HG02588 (cell line): Measurements from ENCODE around the gene NDUFS7.
A peak's percentile ranks its signal among the peaks of the same experiment; 100 is the strongest.

ENCODE experiments used
- ATAC-seq: cut with Tn5 transposase; IDR thresholded peaks from one replicate; pipeline ENCODE4 v1.9.1; 2021; ENCODE audit warnings: mild to moderate bottlenecking, moderate library complexity; ENCODE audit not compliant: unreplicated experiment

The NDUFS7 gene

DNA sequence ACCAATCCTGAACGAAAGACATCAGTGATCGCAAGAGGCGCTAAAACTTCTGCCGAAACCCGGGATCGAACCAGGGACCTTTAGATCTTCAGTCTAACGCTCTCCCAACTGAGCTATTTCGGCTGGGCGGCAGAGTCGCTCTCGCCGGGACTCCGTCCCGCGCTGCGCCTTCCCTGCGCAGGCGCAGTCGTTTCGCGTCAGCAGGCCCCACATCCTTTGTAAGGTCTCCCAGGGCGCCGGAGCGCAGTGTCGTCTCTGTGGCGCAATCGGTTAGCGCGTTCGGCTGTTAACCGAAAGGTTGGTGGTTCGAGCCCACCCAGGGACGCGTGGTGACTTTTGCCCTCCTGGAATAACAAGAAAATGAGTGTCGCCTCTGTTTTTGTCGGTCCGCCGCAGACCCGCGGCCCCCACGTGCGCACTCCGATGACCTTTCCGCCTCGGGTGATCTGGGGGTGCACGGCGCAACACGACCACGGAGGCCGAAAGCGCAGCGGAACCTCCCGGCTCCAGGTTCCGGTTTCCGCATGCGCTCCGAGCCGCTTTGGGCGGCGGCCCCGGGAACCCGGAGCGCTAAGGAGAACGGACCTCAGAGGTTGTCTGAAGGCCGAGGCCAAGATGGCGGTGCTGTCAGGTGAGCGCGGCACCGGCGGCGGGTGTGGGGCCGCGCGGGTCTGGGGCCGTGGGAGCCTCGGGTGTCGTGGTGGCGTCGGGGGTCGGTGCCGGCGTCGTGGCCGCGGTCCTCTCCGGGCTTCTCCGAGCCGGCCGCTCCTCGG, at the start of gene NDUFS7:
NDUFS7 (plus strand) TSS at position 596 of the 773 bp plus-strand sequence; CDS start at position 616, 20 bp downstream.
- ATAC-seq = peak; percentile 64

DNA sequence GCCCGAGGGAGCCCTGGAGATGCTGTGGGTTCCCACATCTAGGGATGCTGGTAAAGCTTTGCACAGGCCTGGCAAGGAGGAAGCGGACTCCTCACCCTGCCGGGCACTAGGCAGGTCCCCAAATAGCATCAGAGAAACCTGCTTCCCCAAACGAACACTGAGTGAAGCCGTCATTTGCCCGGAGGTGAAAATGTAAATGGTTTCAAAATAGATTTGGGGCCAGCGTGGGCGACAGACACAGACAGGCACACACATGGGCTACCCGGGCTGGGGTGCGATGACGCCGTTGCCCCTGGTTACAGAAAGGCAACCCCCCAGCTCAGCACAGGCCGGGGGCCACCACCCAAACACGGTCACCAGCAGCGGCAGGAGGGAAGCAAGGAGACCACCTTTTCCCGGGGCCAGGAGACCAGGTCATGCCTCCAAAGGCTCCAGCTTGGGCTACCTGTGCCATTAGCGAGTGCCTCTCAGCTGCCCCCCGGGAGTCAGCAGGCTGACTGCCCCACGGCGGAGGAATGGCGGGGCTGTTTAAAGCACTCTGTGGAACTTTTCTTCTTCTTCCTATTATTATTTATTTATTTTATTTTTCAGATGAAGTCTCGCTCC, 47.5 kb upstream of the NDUFS7 start:
- ATAC-seq = no peak

DNA sequence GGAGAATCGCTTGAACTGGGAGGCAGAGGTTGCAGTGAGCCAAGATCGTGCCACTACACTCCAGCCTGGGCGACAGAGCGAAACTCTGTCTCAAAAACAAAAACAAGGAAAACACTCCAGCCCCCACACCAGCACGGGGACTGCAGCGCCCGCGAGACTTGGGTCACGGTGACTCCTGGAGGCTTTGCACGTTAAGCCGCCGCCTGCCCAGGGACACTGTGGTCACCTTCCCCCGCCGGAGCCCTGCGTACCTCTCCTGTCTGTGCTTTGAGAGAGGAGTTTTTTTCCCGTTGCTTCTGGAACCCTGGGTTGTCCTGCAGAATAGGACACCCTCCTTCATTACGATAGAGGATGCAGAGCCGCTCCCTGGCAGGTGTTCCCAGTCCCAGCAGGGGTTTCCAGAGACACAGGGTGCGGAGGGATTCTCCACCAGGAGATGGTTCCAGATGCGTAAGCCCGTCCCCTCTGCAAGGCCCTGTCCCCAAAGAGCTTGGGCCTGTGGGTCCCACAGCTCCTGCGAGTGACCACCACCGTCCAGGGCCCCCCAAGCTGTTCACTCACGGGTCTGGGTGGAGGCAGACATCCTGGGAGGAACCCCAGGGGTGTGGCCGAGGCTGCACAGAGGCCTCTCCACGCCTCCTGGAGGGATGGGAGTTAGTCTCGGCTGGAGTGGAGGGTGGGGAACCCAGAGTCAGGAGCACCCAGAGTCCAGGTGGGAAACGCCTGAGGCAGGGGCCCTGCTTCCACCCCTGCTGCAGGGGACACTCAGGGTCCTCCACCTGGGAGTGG, 42.8 kb upstream of the NDUFS7 start:
- ATAC-seq = no peak

DNA sequence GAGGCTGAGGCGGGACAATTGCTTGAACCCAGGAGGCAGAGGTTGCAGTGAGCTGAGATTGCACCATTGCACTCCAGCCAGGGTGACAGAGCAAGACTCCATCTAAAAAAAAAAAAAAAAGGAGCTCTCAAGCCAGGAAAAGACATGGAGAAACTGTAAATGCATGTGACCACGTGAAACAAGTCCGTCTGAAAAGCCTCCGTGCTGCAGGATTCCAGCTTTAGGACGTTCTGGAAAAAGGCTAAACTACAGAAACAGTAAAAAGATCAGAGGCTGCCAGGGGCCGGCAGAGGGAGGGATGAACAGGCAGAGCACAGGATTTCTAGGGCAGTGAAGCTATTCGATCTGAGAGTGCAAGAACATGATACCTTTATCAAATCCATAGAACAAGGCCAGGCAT, 40.7 kb upstream of the NDUFS7 start:
- no peak for ATAC-seq

DNA sequence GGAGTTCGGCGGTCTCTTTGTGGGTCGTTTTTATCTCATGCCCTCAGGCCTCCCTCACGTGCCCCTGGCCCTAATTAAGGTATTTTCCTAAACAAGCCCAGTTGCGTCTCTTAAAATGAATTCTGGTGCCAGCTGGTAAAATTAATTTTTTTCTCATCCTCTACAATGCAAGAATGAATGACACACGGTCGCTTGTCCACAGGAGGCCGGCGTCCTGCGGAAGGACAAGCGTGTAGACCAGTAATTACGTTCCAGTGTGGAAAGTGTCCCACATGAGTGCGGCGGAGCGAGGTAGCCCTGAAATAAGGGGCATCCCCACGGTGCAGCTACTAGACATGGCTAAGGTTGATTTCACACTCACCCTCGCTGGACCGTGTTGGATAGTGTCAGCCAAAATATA, 34.5 kb upstream of the NDUFS7 start:
- no peak for ATAC-seq

DNA sequence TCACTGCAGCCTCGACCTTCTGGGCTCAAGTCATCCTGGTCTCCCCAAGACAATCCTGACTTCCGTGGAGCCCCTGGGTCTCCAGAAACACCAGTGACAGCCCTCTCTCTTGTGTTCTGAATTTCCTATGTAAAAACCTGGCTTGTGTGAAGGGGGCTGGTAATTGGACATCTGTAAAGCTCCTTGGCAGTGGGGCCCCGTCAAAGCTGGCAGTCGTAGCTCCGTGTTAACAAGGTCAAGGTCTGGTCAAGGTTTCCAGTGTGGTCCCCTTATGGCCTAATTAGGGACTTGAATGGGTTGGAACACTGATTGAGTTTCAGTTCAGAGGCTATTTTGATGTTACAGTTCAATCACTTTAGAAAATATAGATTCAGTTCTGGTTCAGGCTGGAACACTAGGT, 32.8 kb upstream of the NDUFS7 start:
- ATAC-seq = no peak

DNA sequence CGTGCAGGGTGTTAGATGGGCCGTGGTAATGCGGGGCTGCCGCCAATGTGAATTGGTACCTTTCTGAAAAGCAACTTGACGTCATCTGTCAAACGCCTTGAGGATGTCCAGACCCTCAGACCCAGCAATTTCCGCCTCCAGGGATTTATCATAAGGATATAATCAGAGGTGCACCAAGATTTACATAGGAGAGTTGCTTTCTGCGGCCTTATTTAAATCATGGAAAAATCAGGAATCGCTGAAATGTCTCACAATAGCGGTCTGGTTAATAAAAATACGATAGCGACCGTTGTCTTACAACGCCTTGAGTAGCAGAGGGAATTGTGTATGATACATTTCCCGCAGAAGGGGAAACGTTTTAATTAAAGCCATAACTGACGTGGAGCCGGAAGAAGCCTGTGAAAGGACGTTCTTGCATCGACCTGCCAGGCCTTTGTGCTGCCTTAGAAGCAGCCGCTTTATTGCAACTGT, 32.3 kb upstream of the NDUFS7 start:
- no peak for ATAC-seq

DNA sequence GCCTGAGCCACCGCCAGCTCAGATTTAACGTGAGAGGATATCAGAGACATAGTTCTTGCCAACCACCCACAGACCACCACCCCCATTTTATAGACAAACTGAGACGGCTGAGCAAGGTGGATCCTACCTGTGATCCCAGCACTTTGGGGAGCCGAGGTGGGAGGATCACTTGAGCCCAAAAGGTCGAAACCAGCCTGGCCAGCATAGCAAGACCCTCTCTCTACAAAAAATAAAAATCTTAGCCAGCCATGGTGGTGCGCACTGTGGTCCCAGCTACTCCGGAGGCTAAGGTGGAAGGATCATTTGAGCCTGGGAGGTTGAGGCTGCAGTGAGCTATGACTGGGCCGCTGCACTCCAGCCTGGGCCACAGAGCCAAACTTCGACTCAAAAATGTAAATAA, 30.6 kb upstream of the NDUFS7 start:
- no peak for ATAC-seq

DNA sequence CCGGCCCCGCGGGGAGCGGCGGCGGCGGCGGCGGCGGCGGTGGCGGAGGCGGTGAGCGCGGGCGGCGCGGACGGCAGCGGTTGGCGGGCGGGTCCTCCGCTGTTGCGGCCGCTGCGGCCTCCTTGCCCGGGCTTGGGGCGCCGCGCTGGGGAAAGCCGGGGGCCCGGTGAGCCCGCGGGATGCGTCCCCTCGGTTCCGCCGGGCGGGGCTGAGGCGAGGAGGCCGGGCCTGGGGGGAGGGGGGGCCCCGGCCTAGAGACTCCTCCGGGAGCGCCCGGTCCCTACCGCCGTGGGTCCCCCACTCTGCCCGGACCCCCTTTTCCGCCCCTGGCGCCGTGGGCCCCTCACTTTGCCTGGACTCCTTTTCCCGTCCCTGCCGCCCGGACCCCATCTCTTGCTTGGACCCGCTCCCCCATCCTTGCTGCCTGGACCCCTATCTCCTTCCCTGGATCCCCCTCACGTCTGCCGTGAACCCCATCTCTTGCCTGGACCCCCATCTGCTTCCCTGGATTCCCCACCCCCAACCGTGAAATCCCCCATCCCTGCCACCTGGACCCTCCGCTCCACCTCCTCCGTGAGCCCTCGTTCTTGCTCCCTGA, 28.6 kb upstream of the NDUFS7 start:
- peak; percentile 39 for ATAC-seq

DNA sequence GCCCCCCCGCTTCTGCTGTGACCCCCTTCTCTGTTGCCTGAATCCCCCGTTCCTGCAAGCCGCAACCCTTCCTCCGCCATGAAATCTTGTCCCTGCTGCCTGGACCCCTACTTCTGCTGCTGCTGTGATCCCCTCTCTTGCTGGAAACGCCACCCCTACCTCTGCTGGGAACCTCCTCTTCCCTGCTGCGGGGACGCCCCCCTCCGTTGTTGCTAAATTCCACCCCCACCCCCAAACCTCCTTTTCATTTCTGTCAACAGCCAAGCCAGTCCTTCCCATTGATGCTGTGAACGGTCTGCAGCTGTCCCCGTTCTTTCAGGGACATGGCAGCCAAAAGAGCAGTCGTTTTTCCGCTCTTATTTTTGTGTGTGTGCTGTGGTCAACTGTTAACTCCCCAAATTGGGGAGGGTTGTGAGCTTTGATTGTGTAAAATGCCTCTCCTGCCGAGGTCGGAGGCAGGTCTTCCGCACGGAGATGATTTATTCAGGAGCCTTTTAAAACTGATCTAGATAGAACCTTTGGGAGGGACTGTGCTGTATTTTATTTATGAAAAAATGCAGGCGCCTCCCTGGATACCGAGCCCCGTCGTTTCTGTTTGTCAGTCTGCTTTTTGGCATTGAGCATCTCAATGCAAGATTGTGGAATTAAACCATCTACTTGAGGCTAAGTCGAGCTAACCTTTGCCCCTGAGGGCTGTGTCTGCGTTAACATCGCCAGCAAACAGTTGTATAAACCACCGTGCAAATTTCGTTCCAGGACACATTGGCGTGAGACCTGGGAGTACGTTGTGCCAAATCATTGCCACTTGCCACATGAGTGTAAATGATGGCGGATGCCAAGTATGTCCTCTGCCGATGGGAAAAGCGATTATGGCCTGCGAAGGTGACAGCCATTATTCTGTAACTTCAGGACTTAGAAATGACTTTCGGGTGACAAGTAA, 27.9 kb upstream of the NDUFS7 start:
- ATAC-seq = no peak

DNA sequence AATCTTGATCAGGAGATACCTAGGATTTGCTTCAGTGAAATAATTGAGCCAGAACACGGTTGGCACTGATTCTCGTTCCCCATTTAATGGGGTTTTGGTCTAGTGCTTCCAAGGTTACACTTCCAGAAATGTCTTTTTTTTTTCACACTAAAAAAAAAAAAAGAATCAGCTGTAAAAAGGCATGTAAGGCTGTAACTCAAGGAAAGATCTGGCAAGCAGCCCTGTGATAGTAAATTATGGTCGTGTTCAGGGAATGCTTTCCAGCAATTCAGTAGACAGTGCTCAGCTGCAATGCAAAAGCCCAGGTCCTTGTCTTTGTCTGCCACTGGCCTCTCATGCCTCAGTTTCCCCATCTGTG, 27.2 kb upstream of the NDUFS7 start:
- ATAC-seq = no peak

DNA sequence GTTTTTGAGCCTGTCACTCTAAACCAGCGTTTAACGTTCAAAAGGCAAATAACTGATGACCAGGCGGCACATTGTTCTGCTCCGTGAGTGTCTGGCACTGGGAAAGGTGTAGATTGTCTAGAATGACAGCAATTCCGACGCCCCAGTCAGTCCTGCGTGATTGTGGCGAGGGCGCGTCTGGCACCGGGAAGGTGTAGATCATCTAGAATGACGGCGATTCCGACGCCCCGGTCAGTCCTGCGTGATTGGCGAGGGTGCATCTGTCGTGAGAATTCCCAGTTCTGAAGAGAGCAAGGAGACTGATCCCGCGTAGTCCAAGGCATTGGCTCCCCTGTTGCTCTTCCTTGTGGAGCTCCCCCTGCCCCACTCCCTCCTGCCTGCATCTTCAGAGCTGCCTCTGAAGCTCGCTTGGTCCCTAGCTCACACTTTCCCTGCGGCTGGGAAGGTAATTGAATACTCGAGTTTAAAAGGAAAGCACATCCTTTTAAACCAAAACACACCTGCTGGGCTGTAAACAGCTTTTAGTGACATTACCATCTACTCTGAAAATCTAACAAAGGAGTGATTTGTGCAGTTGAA, 26.1 kb upstream of the NDUFS7 start:
- ATAC-seq = no peak

DNA sequence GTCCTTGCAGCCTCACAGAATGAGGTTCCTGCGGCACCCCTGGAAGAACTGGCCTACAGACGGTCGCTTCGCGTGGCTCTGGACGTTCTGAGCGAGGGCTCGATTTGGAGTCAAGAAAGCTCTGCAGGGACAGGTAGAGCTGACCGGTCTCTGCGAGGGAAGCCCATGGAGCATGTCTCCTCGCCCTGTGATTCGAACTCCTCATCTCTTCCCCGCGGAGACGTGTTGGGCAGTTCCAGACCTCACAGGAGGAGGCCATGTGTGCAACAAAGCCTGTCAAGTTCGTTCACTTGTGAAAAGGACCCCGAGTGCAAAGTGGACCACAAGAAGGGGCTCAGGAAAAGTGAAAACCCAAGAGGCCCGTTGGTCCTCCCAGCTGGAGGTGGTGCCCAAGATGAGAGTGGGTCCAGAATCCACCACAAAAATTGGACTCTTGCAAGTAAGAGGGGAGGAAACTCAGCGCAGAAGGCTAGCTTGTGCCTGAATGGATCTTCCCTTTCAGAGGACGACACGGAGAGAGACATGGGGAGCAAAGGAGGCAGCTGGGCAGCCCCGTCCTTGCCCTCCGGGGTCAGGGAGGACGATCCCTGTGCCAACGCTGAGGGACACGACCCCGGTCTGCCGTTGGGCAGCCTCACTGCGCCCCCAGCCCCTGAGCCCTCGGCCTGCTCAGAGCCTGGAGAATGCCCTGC, 23.4 kb upstream of the NDUFS7 start:
- ATAC-seq = no peak

DNA sequence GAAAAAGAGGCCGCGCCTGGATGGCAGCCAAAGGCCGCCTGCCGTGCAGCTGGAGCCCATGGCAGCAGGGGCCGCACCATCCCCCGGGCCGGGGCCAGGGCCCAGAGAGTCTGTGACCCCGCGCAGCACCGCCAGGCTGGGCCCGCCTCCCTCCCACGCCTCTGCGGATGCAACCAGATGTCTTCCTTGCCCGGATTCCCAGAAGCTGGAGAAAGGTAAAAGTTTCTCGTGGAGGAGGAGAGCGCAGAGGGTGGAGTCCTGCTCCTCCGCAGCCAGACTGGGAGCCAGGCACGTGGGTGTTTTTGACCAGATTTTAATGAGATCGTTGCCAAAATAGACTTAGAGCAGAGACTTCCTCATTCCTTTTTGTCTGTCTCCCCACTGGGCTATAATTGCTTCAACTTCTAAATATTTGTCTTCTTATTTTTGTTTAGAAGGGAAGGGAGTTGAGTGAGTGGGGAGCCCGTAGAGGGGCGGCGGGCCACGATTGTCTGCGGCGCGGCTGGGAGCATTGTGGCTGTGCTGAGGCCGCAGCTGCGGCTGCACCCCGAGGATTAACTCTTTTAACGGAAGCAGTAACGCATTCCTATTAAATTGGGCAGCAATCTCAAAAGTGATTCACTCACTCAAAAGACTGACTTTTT, 22.8 kb upstream of the NDUFS7 start:
- no peak for ATAC-seq

DNA sequence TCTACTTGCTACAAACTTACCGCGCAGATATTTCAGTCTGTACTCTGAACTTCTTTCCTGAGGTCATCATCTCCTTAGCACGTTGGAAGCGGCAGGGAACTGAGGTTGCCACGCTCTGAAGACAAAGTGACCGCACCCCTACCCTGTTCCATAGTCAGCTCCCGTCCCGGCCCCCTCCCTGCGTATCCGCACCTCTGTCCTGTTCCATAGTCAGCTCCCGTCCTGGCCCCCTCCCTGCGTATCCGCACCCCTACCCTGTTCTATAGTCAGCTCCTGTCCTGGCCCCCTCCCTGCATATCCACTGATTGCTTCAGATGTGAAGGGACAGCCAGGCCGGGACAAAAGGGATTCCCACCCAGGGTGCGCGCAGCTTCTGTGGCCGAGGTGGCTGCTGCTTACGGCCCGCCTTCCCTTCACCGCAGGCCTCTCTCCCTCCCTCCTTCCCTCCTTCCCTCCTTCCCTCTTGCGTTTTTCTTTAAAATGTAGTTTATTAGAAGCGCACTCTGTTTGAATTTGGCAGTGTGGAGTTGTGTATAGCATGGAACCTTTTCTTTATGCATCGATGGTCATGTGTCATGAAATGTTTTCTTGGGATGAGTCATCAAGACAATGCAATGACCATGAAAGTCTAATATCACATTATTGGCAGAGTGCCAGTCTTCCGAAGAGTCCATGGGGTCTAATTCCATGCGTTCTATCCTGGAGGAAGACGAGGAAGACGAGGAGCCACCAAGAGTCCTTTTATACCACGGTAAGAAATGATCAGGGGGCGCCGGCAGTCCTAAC, 21.9 kb upstream of the NDUFS7 start:
- ATAC-seq = no peak

DNA sequence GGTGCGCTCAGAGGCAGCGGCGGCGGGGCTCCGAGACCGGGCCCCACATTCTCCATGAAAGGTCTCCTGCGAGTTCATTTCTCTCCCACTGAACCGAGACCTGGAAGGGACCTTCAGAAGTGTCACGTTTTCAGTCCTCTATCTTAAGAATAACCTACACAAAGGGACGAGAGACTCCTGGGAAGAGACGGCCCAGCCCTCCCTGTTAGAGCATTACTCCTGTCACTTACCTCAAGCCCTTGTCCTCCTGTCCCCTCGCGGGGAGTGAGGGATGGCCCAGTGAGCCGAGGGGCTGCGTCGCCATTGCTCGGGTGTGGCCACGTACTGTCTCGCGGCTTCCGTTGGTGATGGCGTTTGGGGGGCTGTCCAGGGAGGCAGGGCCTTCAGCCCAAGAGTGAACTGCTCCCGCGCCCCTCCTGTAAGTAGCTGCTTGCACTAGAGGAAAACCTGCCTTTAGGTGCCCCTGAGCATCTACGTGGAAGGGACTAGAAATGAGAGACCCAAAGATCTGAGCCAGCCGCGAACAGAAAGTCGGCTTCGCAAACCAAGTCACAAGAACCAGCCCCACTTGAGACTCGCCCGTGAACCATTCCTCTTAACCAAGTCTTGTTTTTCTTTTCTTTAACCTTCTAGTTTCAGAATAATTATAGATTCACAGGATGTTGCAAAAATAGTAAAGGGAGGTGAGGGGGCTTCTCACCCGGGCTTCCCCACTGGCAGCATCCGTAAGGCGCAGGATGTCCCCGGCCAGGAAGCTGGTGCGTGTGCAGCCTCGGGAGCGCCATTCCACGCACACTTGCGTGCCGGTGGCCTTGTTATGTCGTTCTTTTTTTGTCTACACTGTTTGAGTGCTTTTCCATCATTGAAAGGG, 21.1 kb upstream of the NDUFS7 start:
- no peak for ATAC-seq

DNA sequence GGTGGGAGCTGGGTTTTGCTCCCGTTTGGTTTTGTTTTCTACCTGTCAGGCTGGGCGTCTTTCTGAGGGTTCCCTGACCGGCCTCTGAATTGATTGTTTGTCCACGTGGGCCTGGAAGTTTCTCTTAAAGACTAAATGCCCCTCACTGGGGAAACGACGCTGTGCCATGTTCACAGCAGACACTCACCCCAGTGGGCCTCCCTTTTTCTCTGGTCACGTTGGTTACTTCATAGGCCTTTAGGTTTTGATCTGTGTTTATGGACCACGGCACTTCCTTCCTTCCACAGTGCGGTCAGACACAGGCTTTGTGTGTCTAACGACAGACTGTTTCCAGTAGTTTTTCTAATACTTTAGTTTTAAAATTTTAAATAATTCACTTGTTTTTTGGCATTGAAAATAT, 20.1 kb upstream of the NDUFS7 start:
- ATAC-seq = no peak
